Natural killer cell treated with Interleukin-12 subunit alpha and Interleukin-12 subunit beta and Interleukin-15 and Interleukin-18, amount 100 ng/mL, for 72 hours (primary cell): ENCODE results near the gene LRRC51. TPM values are rescaled to one million over a fixed set of nuclear protein-coding genes. Genes with fewer than 3 reads are reported as not detected.

Source experiments
- ATAC-seq, 2 donors: fragments of 150-1000 bp; cut with Tn5 transposase in 1 of 2; sonication (Bioruptor Pico), chemical (Tn5 transposase) in 1 of 2; 2 replicates each; pipeline ENCODE4 v1.10.0; 2021
- DNase-seq: peaks from one replicate; pipeline ENCODE4 v3.0.0; 2022; ENCODE audit warnings: low spot score
- H3K27ac Mint-ChIP-seq, 2 donors: 1 replicate in 1 of 2; 2 replicates in 1 of 2; pipeline ENCODE4 v1.8.0; 2022; ENCODE audit warnings: mixed read lengths in 2 of 2, mild to moderate bottlenecking in 1 of 2, moderate library complexity in 1 of 2
- H3K27me3 Mint-ChIP-seq, 2 donors: 1 replicate in 1 of 2; 2 replicates in 1 of 2; pipeline ENCODE4 v1.8.0; 2022; ENCODE audit warnings: mixed read lengths in 2 of 2
- H3K36me3 Mint-ChIP-seq: one replicate; pipeline ENCODE4 v1.8.0; 2022; ENCODE audit warnings: mixed read lengths
- H3K4me1 Mint-ChIP-seq, 2 donors: 1 replicate in 1 of 2; 2 replicates in 1 of 2; pipeline ENCODE4 v1.8.0; 2022; ENCODE audit warnings: low read depth in 2 of 2, mixed read lengths in 2 of 2, mild to moderate bottlenecking in 1 of 2
- H3K4me3 Mint-ChIP-seq: one replicate; pipeline ENCODE4 v1.8.0; 2022; ENCODE audit warnings: mixed read lengths
- H3K9me3 Mint-ChIP-seq: 2 replicates; pipeline ENCODE4 v1.8.0; 2022; ENCODE audit warnings: mixed read lengths
- total RNA-seq, 2 donors: library from RNA; stranded (reverse); gene quantifications; one replicate each; pipeline ENCODE4 v1.2.3, GENCODE V29; 2022

The LRRC51 gene
- total RNA-seq, 2 donors from 2014 or later, result 3.5 to 7.2 TPM

DNA sequence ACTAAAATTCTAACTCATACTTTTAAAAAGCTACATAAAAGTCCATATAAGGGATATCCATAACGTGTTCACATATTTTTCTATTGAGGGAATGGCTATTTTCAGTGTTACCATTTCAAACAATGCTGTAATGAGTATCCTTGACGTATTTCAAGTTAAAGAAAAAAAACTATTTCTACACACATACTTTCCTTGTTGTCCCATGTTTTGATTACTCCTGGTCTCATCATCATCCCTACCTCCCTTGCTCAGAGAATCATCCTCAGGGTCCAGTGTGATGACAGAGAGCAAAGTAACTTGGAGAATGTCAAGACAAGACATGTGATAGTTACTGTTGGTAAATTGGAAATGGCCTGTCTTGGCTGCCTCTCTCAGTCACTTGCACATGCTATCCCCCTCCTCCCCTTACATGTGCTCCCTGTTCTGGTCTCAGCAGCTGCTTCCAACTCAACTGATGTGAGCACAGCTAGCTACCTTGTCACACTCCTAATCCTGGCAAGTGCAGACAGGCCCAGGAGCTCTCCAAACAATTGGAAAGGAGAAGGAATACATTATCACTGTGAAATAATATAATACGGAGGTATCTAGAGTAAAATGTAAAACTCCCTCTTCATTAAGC, 22.1 kb upstream of the LRRC51 start:
- no peaks in the 10 kb centered on the region for H3K27me3 Mint-ChIP-seq
- ATAC-seq (no peak), DNase-seq (no peak)
- H3K36me3 Mint-ChIP-seq, result peaks cover 4% of the 10 kb centered on the region
- no peaks in the 10 kb centered on the region for H3K9me3 Mint-ChIP-seq
- H3K4me3 Mint-ChIP-seq, result no peak overlapping the region
- peak overlapping the region in 1 of 2 donors; percentile 47 for H3K27ac Mint-ChIP-seq
- H3K4me1 Mint-ChIP-seq, result peaks cover 0 to 9% of the 10 kb centered on the region in 2 donors

DNA sequence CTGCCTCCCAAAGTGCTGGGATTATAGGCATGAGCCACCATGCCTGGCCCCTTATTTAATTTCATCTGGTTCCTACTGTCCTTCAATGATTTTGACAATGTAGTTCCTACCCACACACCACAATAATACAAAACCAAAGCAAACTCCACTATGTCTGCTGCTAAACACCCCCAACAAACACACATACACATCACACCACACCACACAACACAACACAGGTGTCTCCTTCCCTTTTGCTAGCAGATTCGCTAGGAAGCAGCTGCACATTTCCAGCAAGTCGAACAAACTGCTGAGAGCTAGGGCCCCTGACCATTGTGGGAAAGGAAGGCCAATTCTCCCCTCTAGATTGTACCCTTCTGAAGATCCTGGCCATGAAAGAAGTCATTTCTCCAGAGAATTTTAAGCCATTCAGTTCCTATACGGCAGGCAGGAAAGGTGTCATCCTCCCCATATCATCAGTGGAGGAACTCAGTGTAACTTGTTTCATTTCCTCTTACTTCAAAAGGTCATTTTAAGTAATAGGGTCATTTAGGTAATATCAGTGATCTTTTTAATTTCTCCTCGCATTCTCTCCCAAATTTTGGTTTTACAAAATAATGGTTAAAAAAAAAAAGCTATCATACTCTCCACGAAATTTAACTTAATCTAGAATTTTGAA, 18.8 kb upstream of the LRRC51 start:
- peaks cover 7 to 19% of the 10 kb centered on the region in 2 donors for H3K4me1 Mint-ChIP-seq
- peak overlapping the region in 1 of 2 donors; percentile 2 for H3K27ac Mint-ChIP-seq

DNA sequence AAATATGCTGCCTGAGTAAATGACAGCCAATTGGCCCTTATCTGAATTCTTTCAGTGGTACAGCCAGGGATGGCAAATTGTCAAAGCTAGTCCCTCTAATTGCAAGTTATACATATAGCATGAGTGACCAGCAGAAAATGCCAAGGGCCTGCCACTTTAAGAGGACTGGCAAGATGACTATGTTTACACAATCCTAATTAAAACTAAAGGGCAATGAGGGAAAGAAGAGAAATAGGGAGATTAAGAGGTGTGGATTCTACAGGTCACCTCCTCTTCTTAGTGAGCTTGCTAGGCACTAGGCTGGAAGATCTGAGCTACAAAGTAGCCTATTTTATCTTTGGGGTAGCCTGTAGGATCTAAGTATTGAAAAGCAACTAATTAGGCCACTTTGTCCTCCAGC, 13.8 kb upstream of the LRRC51 start:
- Mint-ChIP-seq H3K4me1 (peaks cover 50 to 56% of the 10 kb centered on the region in 2 donors), H3K36me3 (peaks cover 2% of the 10 kb centered on the region), H3K4me3 (peak overlapping the region; percentile 86), H3K9me3 (no peaks in the 10 kb centered on the region), H3K27ac (peak overlapping the region; percentile 92 to 98), H3K27me3 (no peaks in the 10 kb centered on the region)
- DNase-seq (no peak), ATAC-seq (no peak)

More for the DNA sequence above, 18.8 kb upstream of the LRRC51 start:
- H3K9me3 Mint-ChIP-seq, result no peaks in the 10 kb centered on the region
- DNase-seq, result no peak
- H3K36me3 Mint-ChIP-seq, result peaks cover 4% of the 10 kb centered on the region
- ATAC-seq, result no peak
- no peak overlapping the region for H3K4me3 Mint-ChIP-seq
- H3K27me3 Mint-ChIP-seq, result no peaks in the 10 kb centered on the region

DNA sequence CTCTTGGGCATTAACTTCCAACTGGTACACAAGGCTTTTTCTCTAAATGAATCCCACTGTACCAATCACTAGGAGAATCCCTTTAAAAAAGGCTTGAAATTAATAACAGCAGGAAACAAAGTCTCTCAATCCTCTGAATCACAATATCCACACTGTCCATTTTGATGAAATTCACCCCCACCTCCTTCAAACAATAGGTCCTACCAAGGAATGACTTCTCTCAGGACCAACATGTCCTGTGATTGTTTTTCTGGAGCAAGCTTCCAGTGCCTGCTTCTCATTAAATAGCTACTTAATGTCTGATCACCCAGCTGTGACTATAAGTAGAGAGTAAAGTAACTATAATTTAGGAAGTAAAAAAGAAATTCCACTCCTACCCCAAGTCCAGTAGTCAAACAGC, 13.4 kb upstream of the LRRC51 start:
- Mint-ChIP-seq H3K27ac (peak overlapping the region; percentile 92 to 98), H3K9me3 (no peaks in the 10 kb centered on the region), H3K4me1 (peaks cover 54 to 59% of the 10 kb centered on the region in 2 donors), H3K36me3 (no peaks in the 10 kb centered on the region), H3K4me3 (peak overlapping the region; percentile 86), H3K27me3 (no peaks in the 10 kb centered on the region)
- DNase-seq (no peak), ATAC-seq (no peak)

DNA sequence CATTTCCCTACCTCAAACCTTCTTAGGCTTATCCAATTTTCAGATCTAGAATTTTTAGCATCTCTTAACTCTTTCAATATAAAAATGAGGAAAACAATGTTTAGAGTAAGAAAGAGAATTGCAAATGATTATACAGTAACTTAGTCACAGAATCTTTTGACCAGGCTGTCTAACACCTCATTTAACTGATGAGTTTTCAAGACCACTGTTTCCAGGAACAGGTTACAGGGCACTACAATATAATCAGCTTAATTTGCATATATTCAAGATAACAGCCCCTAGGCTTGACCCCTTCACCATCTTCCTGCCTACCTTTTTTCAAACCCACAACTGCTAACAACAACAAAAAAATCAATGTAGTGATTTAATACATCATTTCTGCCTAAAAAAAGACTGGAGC, 13.0 kb upstream of the LRRC51 start:
- Mint-ChIP-seq H3K4me1 (peaks cover 58 to 63% of the 10 kb centered on the region in 2 donors), H3K9me3 (no peaks in the 10 kb centered on the region), H3K4me3 (peak overlapping the region; percentile 86), H3K27ac (peak overlapping the region; percentile 92 to 98), H3K36me3 (no peaks in the 10 kb centered on the region), H3K27me3 (no peaks in the 10 kb centered on the region)
- DNase-seq (no peak), ATAC-seq (no peak)

DNA sequence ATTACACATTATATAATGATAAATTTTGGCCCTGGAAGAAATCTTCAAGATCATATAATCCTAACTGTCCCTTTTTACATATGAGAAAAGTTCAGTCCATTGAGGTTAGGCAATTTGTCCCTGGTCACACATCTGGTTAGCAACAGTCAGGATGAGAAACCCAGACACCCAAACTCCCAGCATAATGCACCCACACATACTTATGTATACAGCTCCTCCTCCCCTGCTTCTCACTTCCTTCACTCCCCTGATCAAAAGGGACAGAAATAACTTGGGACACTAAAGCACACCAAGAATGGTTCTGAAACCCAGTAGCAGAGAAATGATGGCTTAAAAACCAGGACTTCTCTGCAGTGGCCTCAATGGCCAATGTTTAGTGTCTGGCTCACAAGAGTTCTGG, 11.4 kb upstream of the LRRC51 start:
- Mint-ChIP-seq H3K4me1 (peaks cover 65 to 68% of the 10 kb centered on the region in 2 donors), H3K27ac (peak overlapping the region; percentile 92 to 98), H3K4me3 (peak overlapping the region; percentile 86), H3K9me3 (no peaks in the 10 kb centered on the region), H3K27me3 (no peaks in the 10 kb centered on the region), H3K36me3 (no peaks in the 10 kb centered on the region)
- ATAC-seq (peak; percentile 80 to 81), DNase-seq (peak; percentile 65)

DNA sequence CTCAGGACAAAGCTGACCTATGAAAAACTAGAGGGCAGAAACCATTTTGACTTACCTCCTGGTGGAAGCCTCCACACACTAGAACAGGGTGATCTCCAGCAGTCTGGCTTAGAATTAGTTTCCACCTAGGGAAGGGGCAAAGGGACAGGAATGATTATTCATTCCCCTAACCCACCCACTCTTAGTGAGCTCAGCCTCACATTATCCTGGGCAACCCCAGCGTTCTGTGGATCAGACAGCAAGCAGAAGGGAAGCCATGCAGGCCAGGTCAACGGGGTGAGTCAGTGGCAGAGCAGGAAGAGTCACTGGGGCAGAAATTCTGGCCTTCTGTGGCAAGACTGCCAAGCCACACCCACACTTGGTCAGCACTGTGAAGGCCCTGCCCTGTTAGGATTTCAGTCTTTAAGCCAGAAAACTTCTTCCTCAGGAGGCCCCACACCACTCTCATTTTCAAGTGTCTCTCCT, 10.8 kb upstream of the LRRC51 start:
- DNase-seq (peak; percentile 80), ATAC-seq (peak; percentile 90 to 93)
- H3K4me1 Mint-ChIP-seq, result peaks cover 65 to 68% of the 10 kb centered on the region in 2 donors
- H3K36me3 Mint-ChIP-seq, result no peaks in the 10 kb centered on the region
- H3K27ac Mint-ChIP-seq, result peak overlapping the region; percentile 92 to 98
- no peaks in the 10 kb centered on the region for H3K27me3 Mint-ChIP-seq
- H3K4me3 Mint-ChIP-seq, result peak overlapping the region; percentile 86
- no peaks in the 10 kb centered on the region for H3K9me3 Mint-ChIP-seq

DNA sequence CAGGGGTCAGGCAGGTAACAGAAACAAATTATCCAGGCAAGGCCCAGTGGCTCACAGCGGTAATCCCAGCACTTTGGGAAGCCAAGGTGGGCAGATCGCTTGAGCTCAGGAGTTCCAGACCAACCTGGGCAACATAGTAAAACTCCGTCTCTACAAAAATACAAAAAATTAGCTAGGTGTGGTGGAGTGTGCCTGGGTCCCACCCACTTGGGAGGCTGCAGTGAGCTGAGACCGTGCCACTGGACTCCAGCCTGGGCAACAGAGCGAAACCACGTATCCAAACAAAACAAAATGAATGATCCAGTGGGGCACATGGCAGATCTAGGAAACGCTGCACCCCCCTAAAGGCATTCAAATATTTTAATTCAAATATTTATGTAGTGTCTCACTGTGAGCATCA, 10.2 kb upstream of the LRRC51 start:
- no peak for DNase-seq
- no peak for ATAC-seq
- Mint-ChIP-seq H3K9me3 (no peaks in the 10 kb centered on the region), H3K4me1 (peaks cover 65 to 68% of the 10 kb centered on the region in 2 donors), H3K27ac (peak overlapping the region; percentile 92 to 98), H3K4me3 (peak overlapping the region; percentile 86), H3K36me3 (no peaks in the 10 kb centered on the region), H3K27me3 (no peaks in the 10 kb centered on the region)

DNA sequence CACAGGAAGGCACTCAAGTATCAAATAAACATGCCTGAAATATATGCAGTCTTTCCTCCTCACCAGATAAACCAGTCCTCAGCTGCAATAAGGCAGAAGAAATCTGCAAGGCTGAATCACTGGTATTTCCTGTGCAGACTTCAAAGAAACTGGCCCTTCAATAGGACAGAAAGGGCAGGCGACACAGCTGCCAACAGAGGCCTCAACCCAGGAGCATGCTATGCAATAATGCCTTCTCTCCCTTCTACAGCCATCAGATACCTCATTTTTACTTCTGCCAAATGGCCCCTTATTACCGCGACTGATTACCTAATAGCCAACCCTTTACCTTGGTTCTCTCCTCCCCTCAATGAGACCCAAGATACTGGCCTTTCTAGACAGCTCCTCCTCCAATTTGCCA, 8.3 kb upstream of the LRRC51 start:
- peak overlapping the region; percentile 30 to 81 for H3K27ac Mint-ChIP-seq
- peaks cover 58 to 61% of the 10 kb centered on the region in 2 donors for H3K4me1 Mint-ChIP-seq
- H3K4me3 Mint-ChIP-seq, result peak overlapping the region; percentile 36
- DNase-seq (no peak), ATAC-seq (peak; percentile 39 to 44)
- H3K27me3 Mint-ChIP-seq, result no peaks in the 10 kb centered on the region
- no peaks in the 10 kb centered on the region for H3K9me3 Mint-ChIP-seq
- H3K36me3 Mint-ChIP-seq, result no peaks in the 10 kb centered on the region

DNA sequence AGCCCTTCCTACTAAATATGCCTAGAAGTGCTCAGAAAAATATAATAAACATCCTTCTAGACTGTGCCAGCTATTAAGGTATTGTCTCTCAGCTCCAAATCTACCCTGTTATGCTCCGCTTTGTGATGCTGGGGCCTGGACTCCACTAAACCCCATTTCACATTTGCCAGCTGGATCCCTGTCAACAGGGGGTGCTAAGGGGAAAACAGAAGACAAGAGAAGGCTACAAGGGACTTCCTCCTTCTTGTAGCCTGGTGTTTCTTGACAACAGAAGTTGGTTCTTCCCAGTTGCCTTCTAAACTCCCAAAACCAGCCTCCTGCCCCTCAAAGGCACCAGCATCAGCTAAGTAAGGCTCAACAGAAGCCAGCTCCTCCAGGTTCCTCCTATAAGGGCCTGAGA, 5.5 kb upstream of the LRRC51 start:
- Mint-ChIP-seq H3K9me3 (no peaks in the 10 kb centered on the region), H3K4me3 (no peak overlapping the region), H3K27ac (no peak overlapping the region), H3K27me3 (no peaks in the 10 kb centered on the region), H3K36me3 (no peaks in the 10 kb centered on the region), H3K4me1 (peaks cover 42 to 49% of the 10 kb centered on the region in 2 donors)
- ATAC-seq, result no peak
- DNase-seq, result no peak

DNA sequence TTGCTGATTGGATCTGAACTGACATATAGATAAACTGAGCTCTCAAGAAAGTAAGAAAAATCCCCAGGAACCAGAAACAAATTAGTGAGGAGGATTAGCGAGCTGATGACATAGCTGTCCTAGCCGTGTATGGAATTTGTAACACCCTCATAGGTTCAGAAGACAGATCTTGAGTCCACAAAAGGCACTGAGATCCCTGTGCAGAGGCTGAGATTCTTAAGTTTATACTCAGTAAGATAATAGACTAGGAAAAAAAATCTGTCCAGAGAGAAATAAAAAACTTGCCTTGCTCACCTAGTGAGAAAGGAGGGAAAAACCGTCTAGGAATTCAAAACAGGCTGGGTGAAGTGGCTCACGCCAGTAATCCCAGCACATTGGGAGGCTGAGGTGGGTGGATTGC, 4.9 kb upstream of the LRRC51 start:
- Mint-ChIP-seq H3K4me3 (no peak overlapping the region), H3K4me1 (peaks cover 42 to 50% of the 10 kb centered on the region in 2 donors), H3K36me3 (no peaks in the 10 kb centered on the region), H3K27me3 (no peaks in the 10 kb centered on the region), H3K9me3 (no peaks in the 10 kb centered on the region), H3K27ac (no peak overlapping the region)
- DNase-seq, result no peak
- no peak for ATAC-seq

DNA sequence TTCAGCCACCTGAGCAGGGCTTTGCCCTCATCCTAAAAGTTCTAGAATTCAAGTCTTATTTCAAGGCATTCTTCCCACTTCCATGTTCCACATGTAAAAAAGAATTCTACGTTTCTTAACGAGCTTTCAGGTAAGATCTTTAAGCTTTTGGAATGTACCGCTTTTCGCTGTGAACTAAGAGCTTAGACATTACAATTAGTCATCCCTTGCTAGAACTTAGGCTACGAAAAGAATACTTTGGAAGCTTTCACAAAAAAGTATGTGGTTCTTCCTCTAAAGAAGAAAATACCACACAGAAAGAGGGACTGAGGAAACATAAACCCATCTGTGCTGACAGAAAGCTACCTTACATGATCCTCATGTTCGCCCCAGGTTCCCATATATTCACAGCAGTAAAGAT, 2.2 kb upstream of the LRRC51 start:
- no peak for ATAC-seq
- peak overlapping the region in 1 of 2 donors; percentile 60 for H3K27ac Mint-ChIP-seq
- peak overlapping the region; percentile 92 for H3K4me3 Mint-ChIP-seq
- H3K9me3 Mint-ChIP-seq, result no peaks in the 10 kb centered on the region
- peaks cover 42 to 47% of the 10 kb centered on the region in 2 donors for H3K4me1 Mint-ChIP-seq
- no peak for DNase-seq
- H3K36me3 Mint-ChIP-seq, result no peaks in the 10 kb centered on the region
- no peaks in the 10 kb centered on the region for H3K27me3 Mint-ChIP-seq

DNA sequence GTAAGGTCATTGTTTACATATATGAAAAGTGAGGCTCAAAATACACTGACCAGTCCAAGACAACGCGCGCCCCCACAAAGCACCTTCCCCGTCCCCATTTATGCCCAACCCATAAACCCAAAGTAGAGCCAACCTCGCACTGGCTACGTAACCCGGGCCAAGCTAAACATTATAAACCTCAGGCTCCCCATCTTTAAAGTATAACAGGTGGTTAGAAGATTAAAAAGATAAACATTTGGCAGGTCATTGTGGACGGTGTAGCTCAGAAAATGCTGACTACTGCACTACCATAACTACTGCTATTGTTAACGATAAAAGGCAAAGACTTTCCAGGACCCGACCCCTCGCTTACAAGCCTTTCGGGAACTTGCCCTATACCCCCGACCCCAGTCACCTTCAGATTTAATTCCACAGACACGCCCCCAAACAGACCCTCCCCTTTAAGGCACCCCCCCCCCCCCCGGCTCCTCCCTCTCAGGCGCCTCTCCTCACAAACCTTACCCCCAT, 778 bp upstream of the LRRC51 start:
- Mint-ChIP-seq H3K4me3 (peak overlapping the region; percentile 92), H3K4me1 (peaks cover 41 to 46% of the 10 kb centered on the region in 2 donors), H3K36me3 (no peaks in the 10 kb centered on the region), H3K27ac (peak overlapping the region; percentile 89 to 95), H3K27me3 (no peaks in the 10 kb centered on the region), H3K9me3 (no peaks in the 10 kb centered on the region)
- DNase-seq (no peak), ATAC-seq (peak; percentile 43 to 50)

DNA sequence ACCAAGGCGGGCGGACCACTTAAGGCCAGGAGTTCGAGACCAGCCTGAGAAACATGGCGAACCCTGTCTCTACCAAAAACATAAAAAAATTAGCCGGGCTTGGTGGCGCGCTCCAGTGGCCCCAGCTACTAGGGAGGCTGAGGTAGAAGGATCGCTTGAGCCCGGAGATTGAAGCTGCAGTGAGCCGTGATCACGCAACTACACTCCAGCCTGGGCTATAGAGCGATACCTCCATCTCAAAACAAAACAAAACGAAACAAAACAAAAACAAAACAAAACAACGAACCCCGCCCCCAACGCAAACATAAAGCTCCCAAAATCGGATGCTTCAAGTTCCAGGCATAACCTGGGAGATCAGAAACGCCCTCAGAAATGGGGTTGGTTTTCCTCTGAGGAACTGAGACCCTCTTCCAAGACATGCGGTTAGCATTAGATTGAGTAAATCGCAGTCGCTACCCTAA, 564 bp downstream of the LRRC51 start:
- peak overlapping the region; percentile 92 for H3K4me3 Mint-ChIP-seq
- H3K27me3 Mint-ChIP-seq, result no peaks in the 10 kb centered on the region
- no peaks in the 10 kb centered on the region for H3K36me3 Mint-ChIP-seq
- H3K9me3 Mint-ChIP-seq, result no peaks in the 10 kb centered on the region
- H3K27ac Mint-ChIP-seq, result peak overlapping the region; percentile 89 to 95
- peaks cover 47 to 53% of the 10 kb centered on the region in 2 donors for H3K4me1 Mint-ChIP-seq
- ATAC-seq (no peak), DNase-seq (no peak)
